IPS-18a (cell line): ENCODE results near the gene ATP2B3.
A peak's percentile ranks its signal among the peaks of the same experiment; 100 is the strongest.

Experiments
- H3K27ac ChIP-seq: one replicate; pipeline ENCODE4 v1.5.1; 2013; ENCODE audit warnings: low read length
- H3K27me3 ChIP-seq: one replicate; pipeline ENCODE4 v1.6.1; 2013; ENCODE audit warnings: mild to moderate bottlenecking, low read length; ENCODE audit not compliant: control insufficient read depth, insufficient read depth
- H3K36me3 ChIP-seq: one replicate; pipeline ENCODE4 v1.6.1; 2013; ENCODE audit warnings: low read depth, low read length; ENCODE audit not compliant: control insufficient read depth
- H3K4me1 ChIP-seq: one replicate; pipeline ENCODE4 v1.6.1; 2013; ENCODE audit warnings: low read depth, low read length; ENCODE audit not compliant: control insufficient read depth
- H3K4me3 ChIP-seq: one replicate; pipeline ENCODE4 v1.5.1; 2013; ENCODE audit warnings: low read length
- H3K9ac ChIP-seq: one replicate; pipeline ENCODE4 v1.6.1; 2013; ENCODE audit warnings: mild to moderate bottlenecking, low read length, moderate library complexity
- H3K9me3 ChIP-seq: one replicate; pipeline ENCODE4 v1.6.1; 2013; ENCODE audit warnings: low read depth, low read length; ENCODE audit not compliant: control insufficient read depth

Gene ATP2B3

GRCh38 chrX:153491351-153491914 lies 26.0 kb upstream of the ATP2B3 start:
- no peaks in the 10 kb centered on the region for H3K4me1 ChIP-seq
- H3K9ac ChIP-seq, result no peak overlapping the region
- H3K4me3 ChIP-seq, result no peak overlapping the region
- H3K27me3 ChIP-seq, result no peaks in the 10 kb centered on the region
- H3K36me3 ChIP-seq, result no peaks in the 10 kb centered on the region
- no peaks in the 10 kb centered on the region for H3K9me3 ChIP-seq
- H3K27ac ChIP-seq, result no peak overlapping the region

DNA sequence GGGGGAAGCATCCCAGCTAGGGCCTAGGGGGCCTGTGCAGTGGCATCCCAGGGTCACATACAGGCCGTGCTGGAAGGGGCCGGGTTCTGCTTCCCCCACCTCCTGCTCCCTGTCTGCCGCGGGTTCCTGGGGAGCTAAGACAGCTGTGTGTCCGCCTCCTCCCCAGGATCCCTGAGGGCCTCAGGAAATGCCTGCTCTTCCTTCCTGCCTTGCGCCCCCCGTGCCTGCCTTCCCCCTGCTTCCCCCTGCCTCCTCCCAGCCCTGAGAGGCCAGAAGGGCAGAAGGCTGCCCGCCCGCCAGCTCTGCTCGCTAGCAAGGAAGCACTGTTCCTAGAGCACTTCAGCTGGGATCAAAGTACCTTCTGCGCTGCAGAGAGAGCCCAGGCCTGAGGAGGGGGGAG lies 25.5 kb upstream of the ATP2B3 start:
- H3K4me1 ChIP-seq, result no peaks in the 10 kb centered on the region
- no peaks in the 10 kb centered on the region for H3K36me3 ChIP-seq
- no peak overlapping the region for H3K4me3 ChIP-seq
- no peaks in the 10 kb centered on the region for H3K27me3 ChIP-seq
- no peaks in the 10 kb centered on the region for H3K9me3 ChIP-seq
- no peak overlapping the region for H3K9ac ChIP-seq
- no peak overlapping the region for H3K27ac ChIP-seq

- no peaks in the 10 kb centered on the region for H3K4me1 ChIP-seq
- H3K27ac ChIP-seq, result no peak overlapping the region
- no peaks in the 10 kb centered on the region for H3K9me3 ChIP-seq
- no peak overlapping the region for H3K4me3 ChIP-seq
- H3K36me3 ChIP-seq, result no peaks in the 10 kb centered on the region
- H3K9ac ChIP-seq, result no peak overlapping the region
- no peaks in the 10 kb centered on the region for H3K27me3 ChIP-seq
These were observed 24.9 kb upstream of the ATP2B3 start for GRCh38 chrX:153492543-153492942.

DNA sequence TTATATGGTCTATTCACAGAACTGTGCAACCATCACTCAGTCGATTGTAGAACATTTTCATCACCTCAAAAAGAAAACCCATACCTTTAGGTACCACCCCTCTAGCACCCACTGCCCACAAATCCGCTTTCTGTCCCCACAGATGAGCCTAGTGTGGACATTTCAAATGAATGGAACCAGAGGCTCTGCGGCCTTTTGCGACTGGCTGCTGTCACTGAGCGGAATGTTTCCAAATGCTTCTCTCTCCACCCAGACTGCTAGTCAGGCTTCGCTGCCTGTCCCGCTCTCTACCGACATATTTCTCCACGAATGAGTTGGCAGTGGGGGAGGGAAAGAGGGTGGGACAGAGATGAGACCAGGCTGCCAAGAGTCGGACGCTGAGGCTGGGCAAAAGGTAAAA lies 24.4 kb upstream of the ATP2B3 start:
- Histone ChIP-seq H3K4me1 (no peaks in the 10 kb centered on the region), H3K36me3 (no peaks in the 10 kb centered on the region), H3K9me3 (no peaks in the 10 kb centered on the region), H3K4me3 (no peak overlapping the region), H3K9ac (no peak overlapping the region), H3K27me3 (no peaks in the 10 kb centered on the region), H3K27ac (no peak overlapping the region)

- no peak overlapping the region for H3K4me3 ChIP-seq
- H3K27me3 ChIP-seq, result no peaks in the 10 kb centered on the region
- H3K27ac ChIP-seq, result no peak overlapping the region
- no peaks in the 10 kb centered on the region for H3K9me3 ChIP-seq
- H3K9ac ChIP-seq, result no peak overlapping the region
- no peaks in the 10 kb centered on the region for H3K4me1 ChIP-seq
- H3K36me3 ChIP-seq, result no peaks in the 10 kb centered on the region
These were observed 23.4 kb upstream of the ATP2B3 start for GRCh38 chrX:153494061-153494460.

GRCh38 chrX:153494541-153495361 lies 22.7 kb upstream of the ATP2B3 start, which contains the start of gene BGN:
TSS of gene BGN (plus strand) at chrX:153494980. CDS start at chrX:153504632, 9,652 bp downstream.
- Histone ChIP-seq H3K4me1 (no peaks in the 10 kb centered on the region), H3K9me3 (no peaks in the 10 kb centered on the region), H3K36me3 (no peaks in the 10 kb centered on the region), H3K27ac (no peak within 1 kb of the TSS), H3K9ac (no peak within 1 kb of the TSS), H3K27me3 (no peaks in the 10 kb centered on the region), H3K4me3 (peak within 1 kb of the TSS; percentile 33)

GRCh38 chrX:153495362-153495751 lies 22.1 kb upstream of the ATP2B3 start:
- Histone ChIP-seq H3K27me3 (no peaks in the 10 kb centered on the region), H3K36me3 (no peaks in the 10 kb centered on the region), H3K9me3 (no peaks in the 10 kb centered on the region), H3K27ac (no peak overlapping the region), H3K4me1 (no peaks in the 10 kb centered on the region), H3K4me3 (peak overlapping the region; percentile 33), H3K9ac (no peak overlapping the region)

DNA sequence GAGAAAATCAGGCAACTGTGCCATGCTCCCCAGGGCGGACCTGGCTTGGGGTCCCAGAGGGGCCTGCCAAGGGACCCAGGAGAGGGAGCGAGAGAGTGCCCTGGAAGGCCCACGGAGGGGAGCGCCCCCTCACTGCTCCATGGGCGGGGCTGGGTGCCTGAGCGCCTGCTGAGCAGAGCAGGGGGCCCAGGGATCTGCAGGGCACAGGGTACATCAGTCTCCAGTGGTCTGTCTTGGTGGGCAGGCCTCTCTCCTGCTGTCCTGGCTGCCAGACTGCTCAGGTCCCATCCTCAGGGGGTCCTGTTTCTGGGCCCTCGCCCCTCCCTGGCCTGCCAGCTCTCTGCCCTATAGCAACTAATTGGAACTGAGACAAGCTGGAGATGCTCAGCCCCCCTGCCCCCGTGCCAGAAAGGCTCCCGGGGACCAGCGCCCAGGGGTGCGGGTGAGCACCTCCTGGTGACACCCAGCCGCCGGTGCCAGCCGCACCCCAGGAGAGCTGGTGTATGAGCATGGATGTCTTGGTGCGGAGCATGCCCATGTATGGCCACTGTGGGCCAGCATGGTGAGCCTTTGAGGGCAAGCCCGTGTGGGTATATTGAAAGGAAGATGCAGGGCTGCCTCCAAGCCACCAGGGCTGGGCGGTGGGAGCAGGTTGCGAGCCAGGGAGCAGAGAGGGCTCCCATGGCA lies 21.4 kb upstream of the ATP2B3 start:
- no peaks in the 10 kb centered on the region for H3K27me3 ChIP-seq
- no peaks in the 10 kb centered on the region for H3K4me1 ChIP-seq
- H3K4me3 ChIP-seq, result no peak overlapping the region
- H3K27ac ChIP-seq, result no peak overlapping the region
- H3K9ac ChIP-seq, result no peak overlapping the region
- H3K36me3 ChIP-seq, result no peaks in the 10 kb centered on the region
- peaks cover 7% of the 10 kb centered on the region for H3K9me3 ChIP-seq

- Histone ChIP-seq H3K27me3 (no peaks in the 10 kb centered on the region), H3K27ac (no peak overlapping the region), H3K4me3 (no peak overlapping the region), H3K9ac (no peak overlapping the region), H3K36me3 (no peaks in the 10 kb centered on the region), H3K4me1 (no peaks in the 10 kb centered on the region), H3K9me3 (peaks cover 7% of the 10 kb centered on the region)
These were observed 20.9 kb upstream of the ATP2B3 start for GRCh38 chrX:153496590-153496959.

GRCh38 chrX:153498453-153498852 lies 19.0 kb upstream of the ATP2B3 start:
- no peak overlapping the region for H3K27ac ChIP-seq
- peaks cover 7% of the 10 kb centered on the region for H3K9me3 ChIP-seq
- no peaks in the 10 kb centered on the region for H3K27me3 ChIP-seq
- H3K36me3 ChIP-seq, result no peaks in the 10 kb centered on the region
- H3K9ac ChIP-seq, result no peak overlapping the region
- no peak overlapping the region for H3K4me3 ChIP-seq
- H3K4me1 ChIP-seq, result no peaks in the 10 kb centered on the region

DNA sequence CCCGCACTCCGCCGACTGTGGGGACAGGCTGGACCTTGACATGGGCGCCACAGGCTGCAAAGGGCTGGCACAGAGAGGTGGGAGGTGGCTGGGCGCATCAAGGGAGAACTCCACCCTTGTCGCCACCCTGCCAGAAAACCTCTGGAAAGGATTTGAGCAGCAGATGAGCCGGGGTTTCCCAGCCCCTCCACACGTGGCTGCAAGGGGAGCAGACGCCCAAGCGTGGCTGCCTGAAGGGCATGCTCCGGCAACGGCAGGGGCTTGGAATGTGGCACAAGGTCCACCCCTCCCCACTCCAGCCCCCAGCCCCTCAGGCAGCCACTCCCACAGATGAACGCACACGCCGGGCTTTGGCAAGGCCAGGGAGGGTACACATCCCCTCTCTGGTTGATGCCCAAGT lies 18.1 kb upstream of the ATP2B3 start:
- no peak overlapping the region for H3K4me3 ChIP-seq
- H3K27ac ChIP-seq, result no peak overlapping the region
- no peaks in the 10 kb centered on the region for H3K27me3 ChIP-seq
- no peaks in the 10 kb centered on the region for H3K36me3 ChIP-seq
- peaks cover 7% of the 10 kb centered on the region for H3K9me3 ChIP-seq
- H3K9ac ChIP-seq, result no peak overlapping the region
- no peaks in the 10 kb centered on the region for H3K4me1 ChIP-seq
